GM19467 (cell line): ENCODE measurements around the gene PPA2.

ENCODE experiments used
- ATAC-seq: cut with Tn5 transposase; IDR thresholded peaks from one replicate; pipeline ENCODE4 v1.9.1; 2021; ENCODE audit warnings: mild to moderate bottlenecking, moderate library complexity; ENCODE audit not compliant: unreplicated experiment

PPA2 gene

DNA sequence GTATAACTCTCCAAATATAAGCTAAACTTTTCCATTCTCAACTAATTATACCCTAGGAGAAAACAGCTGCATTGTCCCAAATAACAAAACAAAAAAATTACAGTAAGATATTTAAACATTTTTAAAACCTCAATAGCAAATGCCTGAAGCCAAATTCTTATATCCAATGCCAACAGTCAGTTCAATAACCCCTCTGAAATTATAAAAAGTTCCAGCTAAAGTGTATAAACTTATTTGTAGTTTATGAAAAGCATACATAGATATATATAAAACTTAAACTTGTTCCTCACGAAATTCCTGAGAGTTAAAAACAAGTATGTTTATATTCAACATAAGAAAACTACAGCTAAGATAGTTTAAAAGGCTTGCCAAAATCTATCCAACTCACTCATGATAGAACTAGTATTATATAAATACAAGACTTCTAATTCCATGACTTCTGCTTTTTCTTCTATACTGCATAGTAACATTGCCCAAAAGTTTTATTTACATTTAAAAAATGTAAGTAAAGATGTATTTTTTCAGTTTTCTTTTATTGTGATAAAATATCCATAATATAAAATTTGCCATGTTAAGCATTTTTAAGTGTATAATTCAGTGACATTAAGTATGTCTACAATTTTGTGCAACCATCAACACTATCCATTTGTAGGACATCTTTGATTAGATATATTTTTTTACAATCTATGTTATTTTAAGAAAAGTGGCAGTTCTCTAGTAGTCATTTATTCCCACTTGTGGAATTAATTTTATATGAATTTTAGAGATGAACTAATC is 72.8 kb downstream of the PPA2 start:
- ATAC-seq = no peak

GRCh38 chr4:105399532-105400161 is 74.2 kb downstream of the PPA2 start:
- ATAC-seq = no peak

DNA sequence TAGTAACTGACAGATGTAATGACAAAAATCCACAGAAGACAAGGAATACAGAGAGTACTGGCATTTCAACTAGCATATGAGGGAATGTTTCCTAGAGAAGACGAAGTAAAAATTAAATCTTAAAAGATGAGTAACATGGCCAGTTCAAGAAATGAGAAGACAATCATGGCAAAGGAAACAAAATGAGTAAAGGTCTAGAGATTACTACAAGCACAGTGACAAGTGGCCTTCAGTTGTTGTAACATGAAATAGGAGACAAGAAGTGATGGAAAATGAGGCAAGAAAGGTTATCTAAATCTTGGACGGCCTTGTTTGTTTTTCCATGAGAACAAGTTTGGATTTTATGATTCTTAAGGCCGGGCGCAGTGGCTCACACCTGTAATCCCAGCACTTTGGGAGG is 81.0 kb downstream of the PPA2 start:
- ATAC-seq = no peak

DNA sequence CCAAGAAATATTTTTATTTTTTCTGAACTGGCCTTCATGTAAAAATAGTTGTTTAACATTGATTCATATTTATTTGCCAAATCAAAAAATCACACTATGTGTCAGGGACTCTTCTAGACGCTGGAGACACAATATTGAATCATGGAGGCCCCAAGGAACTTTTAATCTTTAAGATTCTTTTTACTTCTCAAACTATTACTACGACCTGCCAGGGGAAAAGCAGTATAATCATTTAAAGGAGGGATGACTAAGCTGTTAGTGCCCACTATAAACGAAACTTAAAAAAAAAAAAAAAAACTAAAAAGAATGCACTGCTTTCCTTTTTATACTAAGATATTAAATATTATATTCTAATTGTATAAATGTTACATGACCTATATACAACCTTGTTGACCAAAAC is 84.7 kb downstream of the PPA2 start:
- no peak for ATAC-seq

DNA sequence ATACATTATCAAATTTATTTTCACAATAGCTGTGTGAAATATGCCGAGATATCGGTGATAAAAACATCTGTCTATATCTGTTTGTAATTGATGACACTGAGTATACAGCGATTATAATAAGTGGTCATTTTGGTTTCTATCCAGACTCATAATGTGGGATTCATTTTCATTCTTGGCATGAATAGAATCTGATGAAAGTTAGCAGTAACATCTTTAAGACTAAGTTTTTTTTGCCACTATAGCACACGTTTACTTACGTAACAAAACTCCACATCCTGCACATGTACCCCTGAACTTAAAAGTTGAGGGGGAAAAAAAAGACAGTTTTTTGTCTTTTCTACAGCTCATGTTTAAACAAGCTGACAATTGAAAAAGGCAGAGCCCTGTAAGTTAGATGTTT is 86.4 kb downstream of the PPA2 start:
- ATAC-seq = no peak

- no peak for ATAC-seq
Observed at GRCh38 chr4:105386012-105386411, 87.8 kb downstream of the PPA2 start.

DNA sequence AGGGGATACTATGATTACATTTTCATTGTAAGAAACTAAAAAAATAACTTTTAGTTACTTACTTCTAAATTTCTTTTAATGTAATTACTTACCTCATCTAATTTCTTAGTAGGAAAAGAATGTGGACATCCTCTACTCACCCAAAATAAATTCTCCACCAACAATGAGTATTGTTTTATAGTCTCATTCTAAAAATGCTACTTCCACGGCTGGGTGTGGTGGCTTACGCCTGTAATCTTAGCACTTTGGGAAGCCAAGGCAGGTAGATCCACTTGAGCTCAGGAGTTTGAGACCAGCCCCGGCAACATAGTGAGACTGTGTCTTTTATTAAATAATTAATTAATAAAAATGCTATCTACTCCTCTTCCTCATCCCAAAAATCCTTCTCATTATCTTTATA is 99.8 kb downstream of the PPA2 start:
- no peak for ATAC-seq

DNA sequence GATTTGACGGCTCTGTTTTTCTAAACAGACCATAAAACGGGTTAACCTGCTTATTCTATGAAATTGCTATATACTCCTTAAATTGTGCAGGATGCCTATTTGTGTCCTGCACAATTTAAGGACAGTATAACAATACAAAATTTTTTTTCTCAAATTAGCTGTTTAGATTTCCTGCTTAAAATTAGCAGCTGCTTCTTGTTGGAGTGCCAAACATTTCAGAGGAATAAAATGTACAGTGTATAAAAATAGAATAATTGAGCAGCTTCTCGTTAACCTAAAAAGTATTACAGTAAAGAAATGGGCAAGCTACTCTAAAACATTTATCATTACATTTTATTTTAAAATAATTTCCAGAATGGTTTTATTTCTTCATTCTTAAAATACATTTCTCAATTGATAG is 100.5 kb downstream of the PPA2 start:
- no peak for ATAC-seq

- ATAC-seq = no peak
Observed at GRCh38 chr4:105369988-105370387, 103.9 kb downstream of the PPA2 start.

DNA sequence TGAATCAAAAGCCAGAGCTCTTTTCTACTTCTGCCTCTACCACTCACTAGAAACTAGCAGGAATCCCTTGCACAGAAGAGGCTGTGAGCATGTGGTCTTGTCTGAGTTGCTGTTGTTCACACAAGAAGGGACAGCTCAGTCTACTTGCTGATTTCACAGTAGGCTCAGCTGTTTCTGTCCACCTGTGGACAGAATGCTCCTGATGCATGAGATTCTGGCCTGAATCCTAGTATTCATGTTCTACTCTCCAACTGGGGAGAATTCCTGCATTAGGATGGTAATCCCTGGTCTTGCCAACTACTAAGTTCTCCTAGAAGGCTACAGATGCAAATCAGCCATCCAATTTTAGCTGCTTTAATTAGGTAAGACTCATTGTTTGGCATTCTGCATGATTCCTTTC is 112.8 kb downstream of the PPA2 start:
- no peak for ATAC-seq

DNA sequence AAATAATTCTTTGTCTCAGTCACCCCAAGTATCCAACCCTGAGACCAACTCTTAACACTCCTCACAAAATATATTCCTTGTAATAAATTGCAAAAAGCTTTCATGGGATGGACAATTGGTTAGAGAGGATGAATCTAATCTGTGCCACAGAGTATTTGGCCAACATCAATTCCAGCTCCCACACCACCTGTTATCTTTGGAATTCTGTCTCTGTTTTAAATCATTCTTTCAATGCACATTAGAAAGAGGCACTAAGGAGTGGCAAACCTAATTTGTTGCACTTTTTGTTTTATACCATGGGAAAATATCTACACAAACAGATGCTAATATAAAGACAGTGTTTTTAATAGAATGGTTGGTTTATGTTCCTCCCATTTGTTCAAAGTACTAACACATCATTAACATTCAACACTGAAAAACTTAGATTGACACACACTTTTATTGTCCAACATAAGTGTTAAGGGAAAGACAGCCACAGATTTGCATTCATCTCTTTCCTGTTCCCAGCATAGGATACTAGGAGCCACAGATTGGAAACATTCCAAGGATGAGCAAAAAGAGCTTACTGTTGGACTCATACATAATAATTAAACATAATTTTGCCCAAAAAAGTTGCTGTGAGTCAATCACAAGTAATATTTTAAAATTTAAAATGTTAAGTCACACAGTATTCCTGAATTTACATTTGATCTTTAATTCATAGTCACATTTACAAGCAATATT is 116.4 kb downstream of the PPA2 start:
- ATAC-seq = no peak

DNA sequence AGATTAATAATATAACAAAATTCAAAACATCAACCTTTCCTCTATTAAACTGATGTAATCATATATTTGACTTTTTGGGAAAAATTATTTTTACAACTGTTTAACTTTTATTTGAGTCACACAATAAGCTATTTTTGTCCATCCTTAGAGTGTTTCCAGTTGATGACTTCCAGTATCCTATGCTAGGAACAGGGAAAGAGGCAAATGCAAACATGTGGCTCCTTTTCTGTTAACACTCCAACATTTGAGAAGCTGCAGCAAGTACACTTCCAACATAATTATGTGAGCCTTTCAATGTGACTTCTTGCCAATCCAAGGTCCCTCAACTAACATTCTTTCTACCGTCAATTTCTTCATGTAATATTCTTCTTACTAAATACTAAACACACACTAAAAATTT is 117.7 kb downstream of the PPA2 start:
- no peak for ATAC-seq

DNA sequence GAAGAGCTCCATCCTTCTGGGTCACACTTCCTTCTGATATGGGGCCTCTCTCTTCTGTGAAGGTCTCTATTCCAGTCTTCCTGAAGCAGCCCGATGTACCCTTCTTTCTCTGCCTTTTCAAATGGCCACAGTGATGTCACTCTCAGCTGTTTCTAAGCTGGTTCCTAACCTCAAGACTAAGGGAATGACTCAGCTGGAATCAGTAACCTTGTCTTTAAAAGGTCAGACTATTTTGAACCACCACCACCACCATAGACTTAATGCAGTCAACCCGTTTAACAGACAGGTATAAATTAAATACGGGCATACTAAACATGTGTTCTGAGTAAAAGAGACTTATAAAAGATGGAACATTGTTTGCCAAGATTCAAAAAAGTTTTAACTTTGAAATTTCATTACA is 121.0 kb downstream of the PPA2 start:
- ATAC-seq = peak; percentile 48

DNA sequence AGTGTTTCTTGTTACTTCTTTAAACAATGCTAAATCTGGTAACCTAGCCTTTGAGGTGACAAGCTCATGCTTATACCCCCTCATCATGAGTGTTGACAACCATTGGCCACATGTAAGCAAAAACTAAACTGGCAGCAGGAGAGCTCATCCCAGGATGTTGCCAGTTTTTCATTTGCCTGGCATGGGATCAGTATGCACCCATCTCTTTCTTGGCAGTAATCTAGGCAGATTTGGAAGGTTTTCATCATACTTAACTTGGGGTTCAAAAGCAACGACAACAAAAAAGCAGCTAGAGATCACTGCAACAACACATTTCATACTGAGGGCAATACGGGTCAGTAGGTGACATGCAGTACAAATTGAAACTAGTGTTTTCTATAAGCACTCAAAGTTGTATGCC is 122.0 kb downstream of the PPA2 start:
- ATAC-seq = no peak

GRCh38 chr4:105350859-105351490 is 122.9 kb downstream of the PPA2 start:
- no peak for ATAC-seq

- ATAC-seq = no peak
Observed at GRCh38 chr4:105348719-105349118, 125.1 kb downstream of the PPA2 start.

- no peak for ATAC-seq
Observed at GRCh38 chr4:105346869-105347268, 127.0 kb downstream of the PPA2 start.

- ATAC-seq = no peak
Observed at GRCh38 chr4:105345838-105346237, 128.0 kb downstream of the PPA2 start.

- ATAC-seq = no peak
Observed at GRCh38 chr4:105345358-105345757, 128.5 kb downstream of the PPA2 start.

GRCh38 chr4:105344141-105344540 is 129.7 kb downstream of the PPA2 start:
- no peak for ATAC-seq

DNA sequence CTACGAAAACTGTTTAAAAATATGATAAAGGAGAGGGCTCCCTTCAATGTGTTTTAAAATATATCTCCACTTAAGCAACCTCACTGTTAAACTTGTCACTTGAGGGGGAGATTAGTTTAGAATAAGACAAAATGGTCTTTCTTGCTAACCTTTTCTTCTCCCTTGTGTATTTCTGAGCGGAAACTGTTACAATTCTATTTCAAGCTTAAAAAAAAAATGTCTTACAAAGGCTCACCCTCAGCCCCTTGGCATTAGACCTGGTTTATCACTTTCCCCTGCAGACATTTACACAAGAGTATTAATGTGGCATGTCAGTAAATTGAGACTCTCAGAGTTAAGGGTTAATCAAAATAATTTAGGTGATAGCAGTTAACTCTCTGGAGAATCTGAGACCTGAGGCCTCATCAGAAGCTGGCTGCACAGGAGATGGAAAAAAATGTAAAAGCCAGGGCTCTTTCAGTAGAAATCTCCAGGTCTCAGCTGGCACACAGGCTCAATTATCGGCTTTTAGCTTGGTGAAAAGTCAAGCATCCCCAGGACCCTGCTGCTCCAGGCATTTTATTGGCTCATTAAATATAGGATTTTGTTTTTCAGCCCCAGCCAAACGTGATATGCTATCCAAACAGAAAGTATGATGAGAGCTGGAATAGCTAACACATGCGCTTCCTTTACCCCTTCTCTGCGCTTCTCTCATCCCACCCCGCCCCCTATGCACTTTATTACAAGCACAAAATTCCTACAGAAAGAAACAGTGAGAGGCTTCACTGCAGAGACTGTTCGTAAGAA is 130.5 kb downstream of the PPA2 start:
- no peak for ATAC-seq
